Mucosa of descending colon (tissue), 3 donors: ENCODE results near the gene PTPN1. TPM values are rescaled to one million over a fixed set of nuclear protein-coding genes. Genes with fewer than 3 reads are reported as not detected.

Experiments used
- ATAC-seq: fragments of 200-7000 bp; cut with Tn5 transposase; one replicate; pipeline ENCODE4 v1.9.1; 2020; ENCODE audit warnings: mild to moderate bottlenecking, moderate library complexity
- DNase-seq, 3 donors: peaks; one replicate each; pipeline ENCODE4 v3.0.0-alpha.2; 2020
- H3K36me3 ChIP-seq: fragments of 200-600 bp; one replicate; pipeline ENCODE4 v1.8.0; 2021; ENCODE audit warnings: low read depth, mild to moderate bottlenecking
- H3K4me1 ChIP-seq: fragments of 200-600 bp; one replicate; pipeline ENCODE4 v1.8.0; 2021; ENCODE audit warnings: low read depth, mild to moderate bottlenecking
- H3K4me3 ChIP-seq: fragments of 200-600 bp; one replicate; pipeline ENCODE4 v1.8.0; 2021; ENCODE audit warnings: mild to moderate bottlenecking
- H3K9me3 ChIP-seq: fragments of 200-600 bp; one replicate; pipeline ENCODE4 v1.8.0; 2021; ENCODE audit warnings: mild to moderate bottlenecking
- intact Hi-C, 2 donors: fragments of 100-400 bp; cut with DNase I in 1 of 2; cut with micrococcal nuclease in 1 of 2; formaldehyde crosslinking; loops; one replicate each; pipeline versions ENCODE4 v1.11.0 to v1.11.1; 2022; cut with DNase I, micrococcal nuclease
- total RNA-seq, 3 donors: library from RNA; stranded (reverse); fragmentation: NEBNext Ultra II Directional in 2 of 3; extraction: Animal tissue kit (Norgen Biotek cat#: 25700) in 2 of 3; gene quantifications; one replicate each; pipeline versions ENCODE4 v1.2.1 to v1.2.4, GENCODE V29; 2021 to 2023
- TF ChIP-seq, protein P1 (sequence below): fragments of 200-600 bp; IDR thresholded peaks from one replicate; pipeline ENCODE4 v1.8.0; 2022; ENCODE audit warnings: antibody characterized with exemption, mild to moderate bottlenecking
- donor health status: DM: no; HTN: no; CAD: no; lungs with moderate emphysema.
- donor health status: DM: no; HTN: no; CAD: no.
- donor health status: DM: no; HTN: yes; CAD: no.

PTPN1 gene
- total RNA-seq, 3 donors from 2014 or later, result 33.2 to 35.1 (median 33.4) TPM

DNA sequence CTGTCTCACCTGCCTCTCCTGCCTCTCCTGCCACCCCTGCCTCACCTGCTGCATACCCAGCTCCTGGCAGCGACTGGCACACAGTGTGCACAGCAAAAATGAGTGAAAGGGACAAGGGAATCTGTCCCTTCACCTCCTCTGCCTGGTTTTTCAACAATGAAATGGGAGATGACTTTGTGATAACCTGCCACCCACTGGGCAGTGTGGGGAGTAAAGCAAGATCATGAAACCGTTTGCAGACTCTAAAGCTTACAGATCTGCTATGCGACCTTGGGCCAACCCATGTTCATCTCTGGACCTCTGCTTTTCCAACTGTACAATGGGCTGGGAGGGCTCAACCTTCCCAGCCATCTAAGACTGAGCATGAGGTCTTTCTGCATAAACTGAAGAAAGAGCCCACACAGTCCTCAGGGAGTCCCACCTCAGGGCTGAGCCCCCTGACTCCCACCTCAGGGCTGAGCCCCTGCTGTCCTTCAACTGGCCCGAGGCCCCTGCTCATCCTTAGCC, 100.1 kb downstream of the PTPN1 start:
- Histone ChIP-seq H3K4me3 (no peak overlapping the region), H3K36me3 (no peaks in the 10 kb centered on the region), H3K9me3 (no peaks in the 10 kb centered on the region), H3K4me1 (no peaks in the 10 kb centered on the region)
- intact Hi-C loops, result no loop called here
- DNase-seq (no peak), ATAC-seq (no peak)
- TF ChIP-seq, protein P1, sequence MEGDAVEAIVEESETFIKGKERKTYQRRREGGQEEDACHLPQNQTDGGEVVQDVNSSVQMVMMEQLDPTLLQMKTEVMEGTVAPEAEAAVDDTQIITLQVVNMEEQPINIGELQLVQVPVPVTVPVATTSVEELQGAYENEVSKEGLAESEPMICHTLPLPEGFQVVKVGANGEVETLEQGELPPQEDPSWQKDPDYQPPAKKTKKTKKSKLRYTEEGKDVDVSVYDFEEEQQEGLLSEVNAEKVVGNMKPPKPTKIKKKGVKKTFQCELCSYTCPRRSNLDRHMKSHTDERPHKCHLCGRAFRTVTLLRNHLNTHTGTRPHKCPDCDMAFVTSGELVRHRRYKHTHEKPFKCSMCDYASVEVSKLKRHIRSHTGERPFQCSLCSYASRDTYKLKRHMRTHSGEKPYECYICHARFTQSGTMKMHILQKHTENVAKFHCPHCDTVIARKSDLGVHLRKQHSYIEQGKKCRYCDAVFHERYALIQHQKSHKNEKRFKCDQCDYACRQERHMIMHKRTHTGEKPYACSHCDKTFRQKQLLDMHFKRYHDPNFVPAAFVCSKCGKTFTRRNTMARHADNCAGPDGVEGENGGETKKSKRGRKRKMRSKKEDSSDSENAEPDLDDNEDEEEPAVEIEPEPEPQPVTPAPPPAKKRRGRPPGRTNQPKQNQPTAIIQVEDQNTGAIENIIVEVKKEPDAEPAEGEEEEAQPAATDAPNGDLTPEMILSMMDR, result no peak

DNA sequence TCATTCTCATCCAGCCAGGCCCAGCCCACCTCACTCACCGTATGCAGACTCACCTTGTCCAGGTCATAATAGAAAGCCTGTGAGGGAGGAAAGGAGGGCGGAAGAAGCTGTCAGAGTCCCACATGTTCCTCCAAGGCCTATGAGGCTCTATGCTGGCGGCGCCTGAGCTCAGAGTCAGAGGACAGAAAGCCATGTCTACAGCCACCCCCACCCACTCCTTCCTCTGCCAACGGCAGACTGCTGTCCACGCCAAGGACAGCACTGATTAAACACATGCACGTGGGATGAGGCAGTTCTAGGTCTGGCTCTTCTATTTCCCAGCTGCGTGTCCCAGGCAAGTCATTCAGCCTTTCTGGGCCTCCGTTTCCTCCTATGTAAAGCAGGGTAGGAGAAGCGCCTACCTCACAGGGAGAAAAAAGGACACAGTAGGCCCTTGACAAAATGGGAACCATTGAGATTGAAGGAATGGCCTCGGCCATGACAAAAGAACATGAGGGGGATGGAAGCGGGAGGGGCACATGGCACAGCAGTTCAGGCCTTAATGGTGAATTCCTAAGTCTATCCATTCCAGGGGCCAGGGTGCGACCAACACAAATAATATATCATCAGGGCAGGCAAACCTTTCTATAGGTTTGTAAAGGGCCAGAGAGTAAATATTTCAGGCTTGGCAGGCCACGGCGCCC, 101.1 kb downstream of the PTPN1 start:
- ATAC-seq, result no peak
- no peak overlapping the region for H3K4me3 ChIP-seq
- TF ChIP-seq, protein P1, result no peak
- no peaks in the 10 kb centered on the region for H3K9me3 ChIP-seq
- no peaks in the 10 kb centered on the region for H3K36me3 ChIP-seq
- no peaks in the 10 kb centered on the region for H3K4me1 ChIP-seq
- DNase-seq, result no peak
- intact Hi-C loops, result no loop called here

DNA sequence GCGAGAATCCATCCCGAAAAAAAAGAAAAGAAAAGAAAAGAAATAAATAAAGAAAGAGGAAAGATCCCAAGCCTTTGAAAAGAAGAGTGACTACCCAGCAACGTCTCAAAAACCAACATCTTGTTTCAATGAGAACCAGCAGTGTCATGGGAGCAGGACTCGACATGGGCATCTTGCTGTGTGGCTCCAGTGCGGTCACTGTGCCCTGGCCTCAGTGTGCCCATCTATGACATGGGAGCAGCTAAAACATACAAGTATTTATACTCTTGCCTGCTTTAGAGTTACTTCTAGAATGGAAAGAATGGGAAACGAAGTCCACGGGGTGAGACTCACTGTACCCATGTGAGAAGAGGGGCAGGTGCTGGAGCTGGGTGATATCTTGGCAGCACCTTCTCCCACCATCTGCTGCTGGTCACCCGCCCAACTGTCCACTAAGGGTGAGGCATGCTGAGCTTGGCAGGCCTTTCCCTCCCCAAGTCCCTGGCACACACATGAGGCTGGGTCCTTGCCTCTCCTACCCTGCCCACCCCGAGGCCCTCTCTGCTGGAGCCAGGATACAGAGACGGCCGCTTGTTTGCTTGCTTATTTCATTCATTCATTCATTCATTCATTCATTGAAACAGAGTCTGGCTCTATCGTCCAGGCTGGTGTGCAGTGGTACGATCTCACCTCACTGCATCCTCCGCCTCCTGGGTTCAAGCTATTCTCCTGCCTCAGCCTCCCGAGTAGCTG, 103.4 kb downstream of the PTPN1 start:
- TF ChIP-seq, protein P1, result no peak
- H3K36me3 ChIP-seq, result no peaks in the 10 kb centered on the region
- H3K9me3 ChIP-seq, result no peaks in the 10 kb centered on the region
- DNase-seq (no peak), ATAC-seq (no peak)
- H3K4me1 ChIP-seq, result no peaks in the 10 kb centered on the region
- H3K4me3 ChIP-seq, result no peak overlapping the region
- intact Hi-C loops, result no loop called here

DNA sequence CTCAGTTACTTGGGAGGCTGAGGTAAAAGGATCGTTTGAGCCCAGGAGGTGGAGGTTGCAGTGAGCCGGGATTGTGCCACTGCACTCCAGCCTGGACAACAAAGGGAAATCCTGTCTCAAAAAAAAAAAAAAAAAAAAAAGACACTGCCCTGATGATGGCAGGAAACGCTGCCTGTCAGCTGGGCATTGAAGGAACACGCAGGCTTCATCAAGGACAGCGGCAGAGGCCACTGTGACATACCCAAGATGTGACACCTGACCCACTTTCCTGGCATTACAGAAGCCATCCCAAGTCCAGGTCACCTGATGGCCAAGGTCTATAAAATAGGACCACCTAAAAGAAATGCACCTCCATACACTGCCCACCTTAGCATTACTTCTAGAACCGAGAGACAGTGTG, 105.2 kb downstream of the PTPN1 start:
- ATAC-seq (no peak), DNase-seq (no peak)
- Histone ChIP-seq H3K4me1 (no peaks in the 10 kb centered on the region), H3K36me3 (no peaks in the 10 kb centered on the region), H3K9me3 (no peaks in the 10 kb centered on the region), H3K4me3 (no peak overlapping the region)
- TF ChIP-seq, protein P1, result no peak
- intact Hi-C loops, result no loop called here

DNA sequence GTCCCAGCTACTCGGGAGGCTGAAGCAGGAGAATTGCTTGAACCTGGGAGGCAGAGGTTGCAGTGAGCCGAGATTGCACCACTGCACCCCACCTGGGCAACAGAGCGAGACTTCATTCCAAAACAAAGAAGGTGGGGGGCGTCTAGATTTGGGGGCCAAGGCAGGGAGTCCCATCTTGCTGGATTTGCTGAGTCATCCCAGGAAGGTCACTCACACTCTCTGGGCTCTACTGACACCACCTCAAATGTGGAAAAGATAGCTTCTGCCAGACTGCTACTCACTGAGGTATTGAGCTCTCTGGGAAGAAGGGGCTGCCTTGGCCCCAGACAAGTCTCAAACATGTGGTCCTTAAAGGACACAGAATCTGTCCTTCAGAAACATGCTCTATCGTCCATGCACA, 106.8 kb downstream of the PTPN1 start:
- TF ChIP-seq, protein P1, result no peak
- Histone ChIP-seq H3K4me1 (no peaks in the 10 kb centered on the region), H3K4me3 (no peak overlapping the region), H3K9me3 (peaks cover 5% of the 10 kb centered on the region), H3K36me3 (no peaks in the 10 kb centered on the region)
- no peak for ATAC-seq
- DNase-seq, result no peak
- intact Hi-C loops, result no loop called here
